HepG2 (cell line): ENCODE results near the gene CPNE5.

ENCODE experiments used
- CTCF ChIP-seq: sonication (generic); formaldehyde crosslinking; IDR thresholded peaks from 2 replicates; pipeline ENCODE4 v1.5.0; 2020; ENCODE audit warnings: mild to moderate bottlenecking, missing genetic modification reagents, moderate library complexity
- DBP ChIP-seq: sonication (generic); formaldehyde crosslinking; IDR thresholded peaks from 2 replicates; pipeline ENCODE4 v1.4.0; 2020; ENCODE audit warnings: missing genetic modification reagents; ENCODE audit errors: not compliant biosample characterization
- MLX ChIP-seq: IDR thresholded peaks from 2 replicates; pipeline ENCODE4 v1.6.1; 2016
- PTBP1 ChIP-seq: fragments of 200-400 bp; formaldehyde crosslinking; IDR thresholded peaks from 2 replicates; pipeline ENCODE4 v1.6.1; 2018; ENCODE audit warnings: low read length, low read depth; ENCODE audit not compliant: poor library complexity, severe bottlenecking
- U2AF2 ChIP-seq: fragments of 200-400 bp; formaldehyde crosslinking; IDR thresholded peaks from 2 replicates; pipeline ENCODE4 v1.6.1; 2017; ENCODE audit warnings: low read depth, mild to moderate bottlenecking, low read length
- ZKSCAN8 ChIP-seq: IDR thresholded peaks from 2 replicates; pipeline ENCODE4 v1.6.1; 2016; ENCODE audit warnings: borderline replicate concordance, missing genetic modification reagents, missing compliant biosample characterization
- ZNF121 ChIP-seq: sonication (generic); formaldehyde crosslinking; IDR thresholded peaks from 2 replicates; pipeline ENCODE4 v1.5.0; 2020; ENCODE audit warnings: mild to moderate bottlenecking, missing genetic modification reagents

- TF ChIP-seq CTCF, result no peak
- no peak for TF ChIP-seq ZKSCAN8 (CRISPR knock-in tag)
- no peak for TF ChIP-seq DBP (CRISPR knock-in tag)
- TF ChIP-seq MLX (CRISPR knock-in tag), result no peak
- TF ChIP-seq ZNF121 (CRISPR knock-in tag), result no peak
- TF ChIP-seq PTBP1, result no peak
- TF ChIP-seq U2AF2, result no peak
Measured at GRCh38 chr6:36858407-36858981, 19.2 kb upstream of the CPNE5 start.
